C4-2B (cell line): ENCODE results near the gene CHD8.

Experiments
- H3K27ac ChIP-seq: fragments of 450-650 bp; 2 replicates; pipeline ENCODE4 v1.5.1; 2017
- ZFX ChIP-seq: fragments of 450-650 bp; IDR thresholded peaks from 2 replicates; pipeline ENCODE4 v1.6.1; 2017
- TF ChIP-seq, protein P1 (sequence below): fragments of 450-650 bp; conservative IDR thresholded peaks from 2 replicates; pipeline ENCODE4 v1.5.1; 2017; ENCODE audit warnings: mild to moderate bottlenecking

CHD8 gene

GRCh38 chr14:21496453-21496852 is 40.5 kb upstream of the CHD8 start:
- TF ChIP-seq, protein P1, sequence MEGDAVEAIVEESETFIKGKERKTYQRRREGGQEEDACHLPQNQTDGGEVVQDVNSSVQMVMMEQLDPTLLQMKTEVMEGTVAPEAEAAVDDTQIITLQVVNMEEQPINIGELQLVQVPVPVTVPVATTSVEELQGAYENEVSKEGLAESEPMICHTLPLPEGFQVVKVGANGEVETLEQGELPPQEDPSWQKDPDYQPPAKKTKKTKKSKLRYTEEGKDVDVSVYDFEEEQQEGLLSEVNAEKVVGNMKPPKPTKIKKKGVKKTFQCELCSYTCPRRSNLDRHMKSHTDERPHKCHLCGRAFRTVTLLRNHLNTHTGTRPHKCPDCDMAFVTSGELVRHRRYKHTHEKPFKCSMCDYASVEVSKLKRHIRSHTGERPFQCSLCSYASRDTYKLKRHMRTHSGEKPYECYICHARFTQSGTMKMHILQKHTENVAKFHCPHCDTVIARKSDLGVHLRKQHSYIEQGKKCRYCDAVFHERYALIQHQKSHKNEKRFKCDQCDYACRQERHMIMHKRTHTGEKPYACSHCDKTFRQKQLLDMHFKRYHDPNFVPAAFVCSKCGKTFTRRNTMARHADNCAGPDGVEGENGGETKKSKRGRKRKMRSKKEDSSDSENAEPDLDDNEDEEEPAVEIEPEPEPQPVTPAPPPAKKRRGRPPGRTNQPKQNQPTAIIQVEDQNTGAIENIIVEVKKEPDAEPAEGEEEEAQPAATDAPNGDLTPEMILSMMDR, result no peak
- TF ChIP-seq ZFX, result no peak
- no peak overlapping the region for H3K27ac ChIP-seq

DNA sequence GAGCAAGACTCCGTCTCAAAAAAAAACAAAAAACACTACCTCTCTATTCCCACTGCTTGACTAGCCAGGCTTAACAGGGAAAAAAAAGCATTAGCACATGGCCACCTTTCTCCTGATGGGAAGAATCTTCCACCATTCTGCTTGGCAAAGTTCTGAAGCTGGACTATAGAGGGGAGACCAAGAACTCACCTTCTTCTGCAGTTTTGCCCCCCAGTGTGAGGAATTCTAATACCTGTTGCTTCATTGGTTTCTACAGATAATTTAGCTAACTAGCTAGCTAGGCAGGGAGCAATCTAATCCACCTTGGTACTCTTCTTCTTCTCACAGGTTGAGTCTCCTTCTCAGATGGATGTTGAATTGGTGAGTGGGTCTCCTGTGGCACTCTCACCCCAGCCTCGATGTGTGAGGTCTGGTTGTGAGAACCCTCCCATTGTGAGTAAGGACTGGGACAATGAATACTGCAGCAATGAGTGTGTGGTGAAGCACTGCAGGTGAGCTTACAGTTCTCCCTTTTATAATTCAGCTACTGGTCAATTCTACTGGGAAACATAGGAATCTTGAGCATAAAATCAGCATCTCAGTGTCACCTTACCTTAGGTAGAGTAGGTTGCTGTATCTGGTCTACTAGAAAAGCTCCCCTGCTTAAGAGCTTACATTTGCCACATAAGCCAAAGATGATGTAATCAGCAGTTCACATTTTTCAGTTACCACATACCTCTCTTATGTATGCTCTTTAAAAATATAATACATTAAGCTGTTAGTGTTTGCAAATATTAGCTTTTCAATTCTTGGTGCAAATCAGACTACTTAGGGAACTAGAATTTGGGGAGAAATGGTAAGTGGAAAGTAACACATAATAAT is 39.2 kb upstream of the CHD8 start:
- no peak for TF ChIP-seq ZFX
- TF ChIP-seq, protein P1, result no peak
- H3K27ac ChIP-seq, result no peak overlapping the region

DNA sequence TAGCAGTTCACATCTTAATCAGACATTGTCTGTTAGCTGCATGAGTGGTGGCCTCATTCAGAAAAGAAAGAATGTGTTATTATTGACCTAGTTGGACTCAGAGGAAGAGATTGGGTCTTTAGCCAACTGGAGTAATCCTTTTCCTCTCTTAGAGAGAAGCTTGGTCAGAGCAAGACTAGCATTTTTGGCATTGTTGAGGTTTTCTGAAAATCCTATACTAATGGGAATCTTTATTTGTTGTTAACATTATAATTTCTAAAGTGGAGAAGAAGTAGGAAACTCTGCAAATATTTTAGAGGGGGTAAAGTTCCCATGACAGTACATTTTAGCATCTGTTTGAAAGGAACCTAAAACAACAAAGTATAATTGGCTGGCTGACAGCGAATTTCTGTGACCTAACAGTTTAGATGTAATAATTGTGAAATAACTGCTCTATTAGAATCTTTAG is 30.7 kb upstream of the CHD8 start:
- no peak overlapping the region for H3K27ac ChIP-seq

DNA sequence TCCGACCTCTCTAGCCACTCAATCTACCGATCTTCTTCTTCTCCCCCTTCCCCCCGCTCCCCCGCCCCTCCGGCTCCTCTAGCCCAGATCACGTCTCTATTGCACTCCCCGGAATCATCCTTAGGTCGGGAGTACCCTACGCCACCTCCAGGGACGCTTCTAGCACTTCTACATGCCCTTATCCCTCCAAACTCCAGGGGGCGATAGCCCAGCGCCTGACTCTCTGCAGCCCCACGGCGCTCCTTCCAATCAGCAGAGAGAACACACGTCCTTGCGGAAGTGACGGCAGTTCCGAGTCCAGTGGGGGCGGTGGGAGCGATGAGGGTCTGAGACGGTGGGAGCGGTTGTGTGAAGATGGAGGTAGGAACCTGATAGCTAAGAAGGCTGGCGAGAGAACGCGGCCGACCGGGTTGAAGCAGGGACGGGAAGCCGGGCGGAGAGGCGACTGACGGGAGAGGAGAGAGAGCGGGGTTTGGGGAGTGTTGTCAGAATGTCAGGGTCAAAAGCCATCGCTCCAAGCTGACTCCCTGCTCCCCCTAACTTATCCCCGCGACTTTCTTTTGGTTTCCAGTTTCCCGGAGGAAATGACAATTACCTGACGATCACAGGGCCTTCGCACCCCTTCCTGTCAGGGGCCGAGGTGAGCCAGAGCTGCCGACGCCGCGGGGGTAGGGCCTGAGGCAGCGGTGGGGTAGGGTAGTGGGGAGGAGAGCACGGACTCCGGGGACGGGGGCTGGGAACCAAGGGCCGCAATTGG is 21.2 kb upstream of the CHD8 start, which contains the start of the genes RAB2B and TOX4:
RAB2B (minus strand) TSS at position 35 of the 757 bp plus-strand sequence. CDS start 87 bp downstream, outside the sequence.
TOX4 (plus strand) TSS at position 271 of the 757 bp plus-strand sequence; CDS start at position 355, 84 bp downstream.
- TF ChIP-seq ZFX, result 0 out of 2 replicates have a peak, but pooled peaks have one; percentile 10
- TF ChIP-seq, protein P1, result peak; percentile 94
- H3K27ac ChIP-seq, result peak within 1 kb of the TSS; percentile 69

More for the DNA sequence above, 30.7 kb upstream of the CHD8 start:
- no peak for TF ChIP-seq ZFX
- TF ChIP-seq, protein P1, result no peak

DNA sequence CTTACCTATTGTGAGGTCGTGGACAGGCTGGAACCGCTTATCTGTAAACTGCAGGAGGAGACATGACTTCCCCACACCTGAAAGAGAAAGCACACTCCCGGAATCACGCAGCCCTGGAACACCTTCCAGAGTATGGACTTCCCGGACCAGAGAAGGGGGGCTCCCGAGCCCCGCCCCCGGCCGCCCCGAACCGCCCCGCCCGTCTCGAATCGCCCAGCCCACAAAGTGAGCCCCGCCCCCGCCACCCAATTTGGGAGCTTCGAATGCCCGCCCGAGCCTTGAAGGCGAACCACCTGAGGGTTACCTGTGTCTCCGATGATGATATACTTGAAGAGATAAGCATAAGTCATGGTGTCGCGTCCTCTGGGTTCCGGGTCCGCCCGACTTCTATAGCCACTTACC is 20.6 kb upstream of the CHD8 start:
- peak overlapping the region; percentile 69 for H3K27ac ChIP-seq
- TF ChIP-seq ZFX, result no peak
- TF ChIP-seq, protein P1, result no peak

DNA sequence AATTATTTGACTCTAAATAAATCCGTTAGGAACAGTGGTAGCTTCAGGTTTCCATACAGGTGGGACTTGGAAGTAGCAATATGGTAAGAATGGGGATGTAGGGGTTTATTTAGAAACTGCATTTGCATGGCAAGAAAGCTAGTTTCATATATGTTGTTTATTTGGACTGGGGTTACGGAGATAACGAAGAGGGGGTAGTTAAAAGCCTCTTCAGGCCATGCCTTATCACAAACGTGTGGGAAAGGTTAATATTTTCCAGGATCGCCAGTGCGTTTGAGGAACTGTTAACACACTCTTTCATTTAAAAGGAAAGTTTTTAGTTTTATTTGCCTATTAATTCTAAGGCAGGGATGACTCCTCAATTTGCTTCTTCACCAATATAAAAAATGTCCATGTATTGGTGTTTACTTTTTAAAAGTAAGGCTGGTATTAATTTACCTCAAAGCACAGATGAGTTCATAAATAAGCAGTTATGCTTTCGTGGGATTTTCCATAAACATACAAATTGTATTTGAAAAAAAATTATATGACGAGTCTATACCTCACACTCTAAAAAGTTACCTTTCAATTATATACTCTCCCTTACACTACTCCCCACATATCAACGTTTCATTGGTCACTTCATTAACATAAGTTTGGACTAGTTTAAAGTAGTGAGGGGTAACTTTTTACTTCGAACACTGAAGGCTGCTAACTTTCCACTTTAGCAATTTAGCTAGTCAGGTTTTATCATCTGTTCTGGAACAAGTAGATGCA is 20.0 kb upstream of the CHD8 start:
- TF ChIP-seq ZFX, result no peak
- TF ChIP-seq, protein P1, result no peak
- peak overlapping the region; percentile 69 for H3K27ac ChIP-seq
